CD4-positive, alpha-beta T cell treated with Interleukin-10 for 1 hour (primary cell): Measurements from ENCODE around the gene NOL8.

Source experiments
- DNase-seq: peaks from one replicate; pipeline ENCODE4 v3.0.0-alpha.2; 2020

NOL8 gene

GRCh38 chr9:92263131-92263530 is 62.0 kb downstream of the NOL8 start:
- DNase-seq, result no peak

- no peak for DNase-seq
Measured at GRCh38 chr9:92257327-92257726, 67.8 kb downstream of the NOL8 start.

DNA sequence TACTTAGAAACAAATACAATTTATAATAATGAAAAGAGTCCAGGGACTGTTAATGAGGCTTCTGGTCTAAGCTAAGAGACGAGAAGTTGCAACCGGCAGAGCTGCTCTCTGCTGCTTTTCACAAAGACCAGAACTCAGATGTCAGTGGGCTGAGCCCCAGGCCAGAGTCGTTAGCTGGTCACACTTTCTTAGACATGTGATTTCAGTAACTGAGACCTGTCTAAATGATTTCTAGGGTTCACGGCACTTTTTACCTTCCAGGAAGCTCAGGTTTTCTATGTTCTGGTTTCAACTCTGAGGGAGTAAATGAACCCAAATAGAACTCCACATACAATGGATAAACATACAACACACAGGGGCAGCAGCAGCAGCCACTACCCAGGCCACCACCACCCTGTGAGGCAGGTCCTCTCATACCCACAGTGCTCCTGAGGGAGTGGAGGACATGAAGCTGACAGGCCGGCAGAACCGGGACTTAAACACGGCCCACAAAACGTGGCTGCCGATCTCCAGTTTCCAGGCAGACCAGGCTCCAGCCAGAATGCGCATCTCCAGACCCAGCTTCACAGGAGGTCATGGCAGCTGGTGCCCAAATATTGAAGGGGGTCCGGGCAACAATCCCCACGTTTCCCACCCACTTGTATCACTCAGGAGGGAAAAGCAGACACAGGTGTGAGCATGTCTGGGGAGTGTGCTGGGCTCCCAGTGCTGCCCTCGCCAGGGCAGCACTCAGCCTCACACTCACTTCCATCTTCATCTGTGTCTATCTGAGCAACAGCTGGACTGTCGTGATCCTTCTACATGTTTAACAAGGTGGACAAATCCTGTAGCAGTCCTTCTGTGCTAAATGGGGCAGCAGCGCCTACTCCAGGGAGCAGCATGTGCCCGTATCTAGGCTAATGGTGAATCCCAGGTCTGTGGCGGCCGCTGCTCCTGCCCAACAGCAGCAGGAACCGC is 70.5 kb downstream of the NOL8 start:
- no peak for DNase-seq

- no peak for DNase-seq
Measured at GRCh38 chr9:92253656-92254055, 71.5 kb downstream of the NOL8 start.

DNA sequence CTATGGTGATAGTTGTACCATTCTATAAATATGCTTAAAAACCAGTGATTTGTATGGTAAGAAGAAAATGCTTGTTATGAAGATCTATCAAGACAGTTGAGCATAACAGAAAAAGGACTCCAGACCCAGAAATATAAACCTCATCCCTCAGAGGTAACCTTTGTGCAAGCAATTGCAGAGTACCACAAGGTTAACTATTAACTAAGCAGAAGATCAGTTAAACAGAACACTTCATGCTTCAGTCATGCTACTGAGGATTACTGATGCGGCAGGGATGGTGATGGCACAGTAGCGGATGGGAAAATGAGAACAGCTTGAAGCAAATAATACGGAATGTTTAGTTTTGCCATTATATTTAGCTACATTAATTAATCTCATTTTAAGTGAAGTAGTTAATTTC is 77.2 kb downstream of the NOL8 start:
- DNase-seq, result no peak
